ENCODE data around the gene TENM4.

Gene TENM4

DNA sequence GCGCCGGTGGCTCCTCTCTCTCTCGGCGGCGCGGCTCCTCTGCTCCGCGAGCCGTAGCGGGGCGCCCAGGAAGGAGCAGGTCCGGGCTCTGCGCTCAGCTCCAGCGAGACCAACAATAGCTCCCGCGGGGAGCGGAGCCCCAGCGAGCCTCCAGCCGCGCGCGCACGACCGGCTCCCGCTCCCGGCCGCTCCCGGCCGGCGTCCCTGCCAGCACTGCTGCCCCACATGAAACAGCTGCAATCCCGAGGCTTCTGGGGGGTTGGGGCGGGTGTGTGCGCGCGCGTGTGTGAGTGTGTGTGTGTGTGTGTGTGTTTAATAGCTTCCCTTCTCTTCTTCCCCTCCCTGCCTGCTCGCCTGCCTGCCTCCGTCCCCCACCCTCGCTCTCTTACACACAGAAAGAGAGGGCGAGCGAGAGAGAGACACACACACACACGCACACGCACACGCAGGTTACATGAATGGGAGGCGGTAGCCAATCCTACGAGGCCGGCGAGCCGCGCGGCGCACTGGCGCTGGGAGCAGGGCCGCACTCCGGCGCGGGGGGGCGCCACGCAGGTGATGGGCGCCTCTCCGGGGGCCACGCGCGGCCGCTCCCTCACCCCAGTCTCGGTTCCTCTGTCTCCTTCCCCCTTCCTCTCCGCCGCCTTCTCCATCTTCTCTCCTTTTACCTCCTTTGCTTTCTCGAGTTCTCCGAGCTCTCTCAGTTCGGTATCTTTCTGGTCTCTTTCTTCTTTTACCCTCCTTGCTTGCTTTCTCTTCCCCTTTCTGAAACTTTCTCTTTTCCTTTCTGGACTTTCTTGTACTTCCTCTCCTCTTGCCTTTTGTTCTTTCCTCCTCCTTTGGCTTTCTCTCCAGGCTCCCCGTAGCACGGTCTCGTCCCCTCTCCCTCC lies at the start of gene TENM4:
Gene TENM4 (minus strand): TSS at position 460 of the 890 bp plus-strand sequence. CDS start 371,086 bp downstream, outside the sequence.
- DNase-seq (ENCODE audit: low read depth) = peak; percentile 88

DNA sequence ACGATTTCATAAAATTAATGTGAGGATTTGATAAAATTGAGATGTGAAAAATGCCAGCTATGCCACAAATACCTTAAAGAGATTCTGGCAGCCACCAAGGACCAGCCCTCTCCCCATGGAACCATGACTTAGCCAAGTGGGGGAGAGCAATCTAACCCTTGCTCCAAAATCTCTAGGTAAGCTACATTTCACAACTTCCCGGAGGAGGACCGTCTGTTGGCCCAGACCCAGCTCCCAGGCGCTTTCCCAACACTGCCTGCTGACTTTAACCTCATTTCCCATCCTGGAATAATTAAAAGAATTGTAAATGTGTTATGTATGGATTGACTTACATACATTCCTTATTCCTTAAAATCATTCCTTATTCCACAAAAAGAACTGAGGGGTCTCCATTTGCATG lies 47.5 kb upstream of the TENM4 start:
- DNase-seq (ENCODE audit: low read depth) = peak; percentile 63

DNA sequence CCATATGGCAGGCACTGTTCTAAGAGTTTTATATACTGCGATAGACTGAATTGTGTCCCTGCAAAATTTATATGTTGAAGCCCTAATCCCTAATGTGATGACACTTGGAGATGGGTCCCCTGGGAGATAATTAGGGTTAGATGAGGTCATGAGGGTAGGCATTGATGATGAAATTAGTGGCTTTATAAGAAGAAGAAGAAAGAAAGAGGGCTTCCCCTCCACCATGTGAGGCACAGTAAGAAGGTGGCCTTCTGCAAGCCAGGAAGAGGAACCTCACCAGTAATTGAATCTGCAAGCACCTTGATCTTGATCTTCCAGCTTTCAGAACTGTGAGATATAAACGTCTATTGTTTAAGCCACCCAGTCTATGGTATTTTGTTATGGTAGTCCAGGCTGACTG lies 46.6 kb upstream of the TENM4 start:
- no peak for DNase-seq (ENCODE audit: low read depth)

DNA sequence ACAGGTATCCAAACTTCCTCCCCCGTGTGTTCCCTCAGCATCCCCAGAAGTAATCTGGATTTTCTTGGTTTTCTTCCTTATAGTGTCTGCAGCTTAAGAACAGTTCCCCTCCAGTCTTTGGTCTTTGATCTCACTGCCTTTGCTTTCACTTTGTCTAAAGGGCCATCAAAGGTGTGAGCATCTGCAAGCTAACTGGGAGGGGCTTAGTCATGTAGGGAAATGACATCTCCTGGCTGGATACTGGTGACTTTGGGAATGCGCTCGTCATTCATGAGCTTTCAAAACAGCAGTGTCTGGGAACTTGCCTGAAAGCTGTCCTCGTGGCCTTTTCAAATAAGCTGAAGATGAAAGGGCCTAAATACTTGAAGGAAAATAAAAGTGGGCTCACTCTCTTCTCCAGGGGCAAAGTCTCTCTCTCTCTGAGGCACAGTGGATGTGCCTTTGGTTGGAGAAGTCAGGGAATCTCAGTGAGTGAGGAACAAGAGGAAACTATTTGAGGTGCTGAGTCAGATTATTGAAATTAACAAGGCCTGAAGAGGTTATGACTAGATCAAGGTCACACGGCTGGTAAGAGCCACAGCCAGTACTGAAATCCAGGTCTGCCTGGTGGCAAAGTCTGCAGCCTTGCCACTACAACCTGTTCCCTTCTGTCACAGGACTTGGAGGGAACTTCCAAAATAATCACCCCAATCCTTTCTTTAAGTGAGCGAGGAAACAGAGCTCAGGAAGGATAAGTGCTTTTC lies 45.6 kb upstream of the TENM4 start:
- no peak for DNase-seq (ENCODE audit: low read depth)

DNA sequence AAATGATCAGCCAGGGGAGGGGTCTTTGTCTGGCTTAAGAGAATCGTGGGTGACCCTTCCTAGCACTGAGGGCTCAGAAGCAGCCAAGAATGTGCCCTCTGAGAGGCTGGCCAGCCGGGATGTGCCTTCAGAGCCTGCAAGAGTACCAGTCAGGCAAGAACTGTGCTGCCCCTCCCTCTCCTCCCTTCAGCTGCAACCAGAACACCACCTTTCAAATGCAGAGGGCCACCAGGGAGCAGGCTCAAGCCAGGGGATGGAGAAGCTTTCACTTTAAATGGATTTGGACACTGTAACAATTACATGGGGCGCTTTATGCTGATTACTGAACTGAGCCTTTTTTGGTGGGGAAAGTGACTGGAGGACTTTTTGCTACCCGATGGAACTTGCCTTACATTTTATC lies 44.9 kb upstream of the TENM4 start:
- no peak for DNase-seq (ENCODE audit: low read depth)

DNA sequence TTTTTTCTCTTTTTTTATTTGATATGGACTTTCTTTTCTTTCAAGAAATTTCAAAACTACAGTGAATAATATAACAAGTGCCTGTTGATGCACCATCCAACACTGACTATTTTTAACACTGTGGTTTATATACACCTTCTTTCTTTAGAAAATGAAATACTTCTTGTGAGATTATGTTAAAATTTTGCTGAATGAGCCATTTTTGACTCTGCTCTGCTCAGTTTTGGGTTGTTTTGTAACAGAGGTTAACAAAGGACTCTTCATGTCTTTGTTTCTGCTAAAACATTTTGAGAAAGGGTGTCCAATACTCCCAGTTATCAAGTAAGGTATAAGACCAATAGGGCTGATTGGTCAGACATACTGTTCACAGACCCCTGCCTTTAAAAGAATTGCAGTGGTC lies 44.0 kb upstream of the TENM4 start:
- no peak for DNase-seq (ENCODE audit: low read depth)

DNA sequence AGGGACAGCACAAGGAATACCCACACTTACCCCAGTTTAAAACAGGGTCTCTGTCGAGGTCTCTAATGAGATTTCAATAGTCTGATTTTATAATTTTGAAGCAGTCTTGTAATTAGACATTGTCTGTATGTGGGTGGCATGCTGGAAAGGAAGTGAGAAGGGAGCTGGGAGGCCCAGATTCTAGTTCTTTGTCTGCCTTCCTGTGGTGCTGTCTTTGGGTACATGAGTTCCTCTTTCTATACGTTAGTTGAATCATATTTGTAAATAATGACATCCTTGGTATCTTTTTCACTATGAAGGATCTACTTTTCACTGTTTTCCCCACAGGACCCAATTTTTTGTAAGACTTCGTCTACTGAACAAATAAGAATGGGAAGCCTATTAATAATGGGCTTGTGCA lies 42.0 kb upstream of the TENM4 start:
- no peak for DNase-seq (ENCODE audit: low read depth)

DNA sequence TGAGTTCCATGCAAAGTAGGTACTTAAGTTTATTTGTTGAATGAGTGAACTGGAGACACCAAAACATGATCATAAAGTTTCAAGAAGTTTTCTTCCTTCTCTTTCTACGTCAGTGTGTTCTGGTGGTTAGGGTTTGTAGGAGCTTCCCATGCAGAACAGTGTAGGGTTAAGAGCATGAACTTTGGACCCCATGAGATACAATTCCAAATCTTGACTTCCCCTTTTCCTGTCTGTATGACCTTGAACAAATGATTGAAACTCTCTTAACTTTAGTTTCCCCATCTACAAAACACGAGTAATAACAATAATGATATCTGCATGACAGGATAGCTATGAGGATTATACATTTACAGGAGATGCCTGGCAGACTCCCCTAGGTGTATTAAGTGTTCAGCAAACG lies 41.0 kb upstream of the TENM4 start:
- DNase-seq (ENCODE audit: low read depth) = no peak

DNA sequence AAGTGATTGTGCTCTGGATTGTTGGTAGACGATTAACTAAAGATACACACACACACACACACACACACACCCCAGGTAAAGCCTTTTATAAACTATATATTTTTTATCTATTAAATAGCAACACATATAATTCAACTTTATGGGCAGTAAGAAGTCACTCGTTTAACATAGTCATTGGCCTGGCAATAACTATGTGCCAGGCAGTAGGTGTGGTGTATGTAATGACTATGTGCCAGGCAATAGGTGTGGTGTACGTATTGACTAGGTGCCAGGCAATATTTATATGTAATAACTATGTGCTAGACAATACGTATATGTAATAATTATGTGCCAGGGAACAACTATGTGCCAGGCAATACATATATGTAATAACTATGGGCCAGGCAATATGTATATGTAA lies 40.0 kb upstream of the TENM4 start:
- DNase-seq (ENCODE audit: low read depth) = no peak

DNA sequence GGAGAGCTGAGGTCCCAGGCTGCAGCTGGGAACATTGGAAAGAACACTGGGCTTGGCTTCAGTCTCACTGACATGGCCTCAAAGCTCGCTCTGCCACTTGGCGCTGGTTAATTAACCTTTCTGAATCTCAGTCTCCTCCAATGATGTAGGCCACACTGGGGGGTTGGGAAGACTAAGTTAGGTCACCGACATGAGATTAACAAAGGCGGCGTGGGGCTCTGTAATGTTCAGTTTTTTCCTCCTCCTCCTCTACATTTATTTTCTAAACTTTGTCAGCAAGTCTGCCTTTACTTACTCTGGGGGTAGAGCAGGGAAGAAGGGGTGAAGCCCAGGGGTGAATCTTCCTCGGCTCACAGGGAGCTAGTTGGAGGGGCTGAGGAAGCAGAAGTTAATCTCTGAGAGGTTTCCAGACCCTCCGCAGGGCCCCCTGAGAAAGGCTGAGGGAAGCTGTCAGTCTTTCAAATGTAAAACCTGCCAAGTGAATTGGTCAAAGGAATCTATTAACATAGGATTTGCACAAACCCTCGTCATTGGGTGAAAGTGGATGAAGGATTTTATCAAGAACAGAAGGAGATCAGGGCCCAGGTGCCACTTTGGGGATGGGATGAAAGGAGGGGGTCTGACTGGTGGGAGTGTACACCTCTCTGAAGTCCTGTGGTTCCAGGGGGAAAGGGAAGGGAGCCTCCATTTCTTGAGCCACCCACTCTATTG lies 32.1 kb upstream of the TENM4 start:
- no peak for DNase-seq (ENCODE audit: low read depth)

DNA sequence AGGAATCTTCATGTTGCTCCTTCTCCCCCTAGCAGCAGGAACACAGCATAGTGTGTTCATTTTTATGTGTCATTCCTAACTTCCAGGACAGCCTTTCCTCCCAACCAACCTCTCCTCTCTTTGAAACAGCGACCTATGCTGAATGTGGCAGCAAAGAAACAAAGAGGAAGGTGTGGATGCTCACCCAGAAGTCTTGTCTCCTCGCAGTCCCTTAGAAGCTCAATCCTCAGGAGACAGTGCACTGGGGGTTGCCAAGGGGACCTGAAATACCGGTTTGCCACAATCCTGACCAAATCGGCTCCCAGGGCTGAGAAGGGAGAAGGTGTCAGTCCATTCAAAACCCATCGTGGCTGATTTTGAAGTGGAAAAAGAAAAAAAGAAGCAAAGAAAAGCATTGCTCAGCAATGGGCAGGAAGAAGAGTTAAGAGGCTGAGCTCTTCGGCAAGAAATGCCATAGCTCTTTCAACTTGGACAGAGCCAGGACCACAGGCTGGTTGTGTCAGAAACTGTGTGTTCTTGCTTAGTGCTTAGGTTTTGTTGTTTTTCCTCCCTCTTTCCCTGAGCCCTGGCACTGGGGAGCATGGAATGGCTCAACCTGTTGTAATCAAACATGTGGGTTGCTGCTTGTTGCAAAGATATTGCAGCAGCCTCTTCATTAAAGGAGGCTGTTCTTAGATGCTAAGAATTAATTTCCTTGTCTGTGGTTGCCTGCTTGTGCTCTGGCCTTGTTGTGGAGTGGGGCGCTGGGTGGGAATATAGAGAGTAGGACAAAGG lies 30.4 kb upstream of the TENM4 start:
- DNase-seq (ENCODE audit: low read depth) = peak; percentile 25

DNA sequence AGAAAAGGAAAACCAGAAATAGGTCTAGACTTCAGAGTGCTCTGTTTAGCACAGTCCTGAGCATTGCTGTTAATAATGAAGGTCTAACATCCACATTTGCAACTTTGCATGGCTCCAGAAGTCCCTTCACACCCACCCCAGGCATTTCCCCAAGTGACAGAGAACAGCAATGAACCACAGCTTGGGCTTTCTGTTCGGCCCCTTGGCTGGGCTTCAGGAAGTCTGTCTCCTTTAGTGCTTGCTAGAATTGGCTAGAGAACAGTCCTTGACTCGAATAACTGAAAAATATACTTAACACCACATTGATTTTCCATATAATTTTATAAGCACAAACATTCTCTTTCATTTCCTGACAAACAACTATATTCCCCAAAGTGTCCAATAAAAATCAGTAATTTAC lies 29.3 kb upstream of the TENM4 start:
- no peak for DNase-seq (ENCODE audit: low read depth)

DNA sequence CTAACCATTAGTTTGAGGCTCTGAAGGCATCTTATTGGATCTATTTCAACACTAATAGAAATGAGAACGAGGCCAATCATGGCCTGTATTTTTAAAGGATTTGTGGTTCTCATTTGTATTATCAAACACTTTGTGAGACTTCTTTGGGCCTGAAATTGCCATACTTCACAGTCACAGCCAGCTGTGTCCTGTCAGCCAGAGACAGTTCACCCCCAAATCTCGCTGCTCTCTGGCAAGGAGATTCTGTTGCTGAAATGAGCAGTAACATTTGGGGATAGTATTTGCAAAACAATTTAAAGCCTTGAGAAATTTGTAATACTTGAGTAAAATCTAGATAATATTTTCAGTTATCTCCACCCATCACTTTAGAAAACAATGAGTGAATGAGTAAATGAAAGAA lies 26.9 kb upstream of the TENM4 start:
- no peak for DNase-seq (ENCODE audit: low read depth)

DNA sequence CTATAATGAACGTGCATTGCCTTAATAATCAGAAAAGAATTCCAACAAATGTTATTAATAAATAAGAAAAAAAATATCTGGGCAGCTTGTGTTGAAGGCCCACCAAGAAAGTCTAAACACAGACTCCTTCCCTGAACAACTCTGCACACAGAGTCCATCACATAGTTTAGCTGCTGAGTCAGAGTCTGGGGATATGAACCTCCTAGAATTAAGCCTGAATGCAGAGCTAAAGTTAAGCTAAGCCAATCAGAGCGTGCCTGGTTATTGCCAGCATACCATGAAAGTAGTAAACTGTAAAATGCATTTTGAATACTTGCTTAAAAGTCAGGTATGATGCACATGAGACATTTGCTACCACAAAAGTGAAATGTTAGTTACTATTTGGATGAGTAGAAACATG lies 25.6 kb upstream of the TENM4 start:
- DNase-seq (ENCODE audit: low read depth) = peak; percentile 61

DNA sequence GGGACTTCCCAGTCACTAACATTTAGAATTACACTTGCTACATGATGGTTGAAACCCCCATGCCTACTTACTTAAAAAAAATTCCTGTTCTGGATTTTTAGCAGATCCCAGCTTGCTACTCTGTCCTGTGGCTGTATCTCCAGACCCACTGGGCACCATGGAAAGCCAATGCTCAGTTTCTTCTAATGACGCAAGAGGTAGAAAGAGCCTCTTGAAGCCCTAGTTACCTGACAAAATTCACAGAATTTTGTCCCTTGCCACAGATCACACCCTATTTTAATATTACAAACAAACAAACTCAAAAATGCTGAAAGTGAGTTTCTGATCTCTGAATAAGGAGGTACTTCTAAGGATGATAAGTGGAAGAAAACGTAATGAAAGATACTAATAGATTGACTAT lies 24.3 kb upstream of the TENM4 start:
- DNase-seq (ENCODE audit: low read depth) = no peak

DNA sequence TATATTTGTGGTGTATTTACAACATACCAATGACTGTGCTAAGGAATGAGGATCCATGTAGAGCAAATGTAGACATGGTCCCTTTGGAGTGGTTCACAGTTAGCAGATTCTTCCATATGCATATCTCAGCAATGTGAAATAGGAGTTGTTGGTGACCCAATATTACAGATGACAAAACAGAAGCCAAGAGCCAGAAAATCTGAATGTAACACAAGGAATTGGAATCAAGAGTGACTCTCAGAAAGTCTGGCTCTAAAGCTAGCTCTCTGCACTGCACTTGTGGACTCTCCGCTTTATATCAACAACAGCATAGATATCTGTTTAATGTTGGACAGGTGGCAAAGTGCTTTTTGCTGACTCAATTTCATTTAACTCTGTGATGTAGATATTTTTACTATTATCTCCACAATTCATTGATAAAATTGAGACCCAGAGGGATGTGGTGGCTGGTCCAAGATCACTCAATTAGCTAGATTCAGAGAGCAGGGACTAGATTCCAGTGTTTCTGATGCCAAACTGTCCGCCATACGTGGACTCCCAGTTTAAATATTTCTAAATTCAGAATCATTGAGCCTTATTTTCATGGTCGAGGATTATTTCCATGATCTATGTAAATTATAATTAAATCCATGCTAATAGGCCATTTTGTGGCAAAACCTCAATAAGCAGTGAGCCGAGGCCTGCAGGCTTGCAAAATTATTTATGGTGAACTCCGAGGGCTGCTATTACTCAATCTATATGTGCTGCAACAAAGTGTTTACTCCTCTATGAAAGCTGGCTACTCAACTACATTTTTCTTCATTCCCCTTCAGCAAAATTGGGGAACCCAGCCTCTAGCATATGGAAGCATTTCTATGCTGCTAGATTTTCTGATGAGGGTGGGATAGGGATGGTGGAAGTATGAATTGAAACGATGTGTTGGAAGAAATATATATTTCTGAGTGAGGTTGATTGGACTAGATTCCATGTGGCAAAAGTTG lies 21.1 kb upstream of the TENM4 start:
- no peak for DNase-seq (ENCODE audit: low read depth)

DNA sequence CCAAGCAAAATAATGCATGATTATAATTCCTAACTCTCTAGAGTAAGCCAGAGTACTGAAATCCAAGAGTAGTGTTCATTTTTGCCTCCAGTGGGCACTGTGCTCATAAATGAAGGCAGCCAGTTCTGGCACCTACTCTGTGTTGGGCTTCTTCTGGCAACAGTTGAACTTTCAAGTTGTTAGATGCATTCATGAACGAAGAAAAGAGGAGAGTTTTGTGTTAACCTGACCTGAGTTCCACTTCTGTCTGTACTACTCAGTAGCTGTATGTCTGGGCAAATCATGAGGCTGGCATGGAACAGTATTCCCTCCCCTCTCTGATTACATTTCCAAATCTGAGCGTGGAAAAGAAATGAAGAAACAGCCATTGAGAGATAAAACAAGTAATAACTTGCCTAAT lies 20.3 kb upstream of the TENM4 start:
- peak; percentile 53 for DNase-seq (ENCODE audit: low read depth)

DNA sequence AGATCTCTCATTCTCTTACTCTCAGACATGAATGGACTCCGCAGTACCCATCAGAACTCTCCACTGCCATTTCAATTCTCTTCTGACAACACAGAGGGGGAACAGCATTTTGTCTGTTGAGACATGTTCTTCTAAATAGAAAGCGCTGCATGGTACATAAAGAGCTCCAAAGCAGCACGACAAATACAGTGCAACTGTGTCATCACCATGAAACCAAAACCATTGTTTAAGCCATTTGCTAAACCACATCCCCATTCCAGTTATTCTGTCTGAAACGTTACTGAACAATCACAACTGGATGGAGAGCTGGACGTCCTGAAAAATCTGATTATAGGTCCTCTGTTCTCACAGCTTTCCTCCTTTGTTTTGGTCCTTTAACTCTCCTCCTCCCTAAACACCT lies 17.9 kb upstream of the TENM4 start:
- no peak for DNase-seq (ENCODE audit: low read depth)

DNA sequence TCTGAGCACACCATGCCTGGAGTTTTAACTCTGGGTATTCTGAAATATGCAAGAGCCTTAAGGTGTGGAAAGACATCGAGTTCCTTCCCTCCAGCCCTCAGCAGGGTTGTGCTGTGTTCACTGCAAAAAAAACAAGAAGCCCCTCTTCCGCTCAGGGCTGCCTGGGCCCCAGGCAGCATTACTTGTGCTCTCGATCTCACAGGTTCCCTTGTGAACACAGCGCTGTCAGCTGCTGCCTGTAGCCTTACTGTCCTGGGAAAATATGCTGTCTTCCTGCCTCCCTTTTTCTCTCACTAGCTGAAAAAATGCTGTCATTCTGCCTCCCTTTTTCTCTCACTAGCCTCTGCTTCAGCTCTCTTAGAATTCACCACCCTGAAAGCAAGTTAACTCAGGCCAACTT lies 15.7 kb upstream of the TENM4 start:
- DNase-seq (ENCODE audit: low read depth) = no peak

DNA sequence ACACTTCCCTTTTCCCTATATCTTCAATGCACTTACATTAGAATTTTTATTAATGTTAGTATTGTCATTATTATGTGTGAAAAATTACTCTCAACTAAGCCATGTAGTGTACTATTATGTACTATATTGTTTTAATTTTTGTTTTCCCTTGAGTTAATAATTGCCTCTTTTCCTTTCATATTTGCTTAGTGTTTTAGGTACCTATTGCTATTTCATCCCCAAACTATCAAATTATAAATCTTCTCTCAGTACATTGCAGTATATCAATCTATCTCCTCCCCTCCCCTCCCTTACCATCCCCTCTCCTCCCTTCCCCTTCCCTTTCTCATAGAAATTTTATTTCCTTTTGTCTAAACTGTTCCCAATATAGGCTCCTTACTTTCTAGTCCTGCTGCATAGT lies 12.8 kb upstream of the TENM4 start:
- DNase-seq (ENCODE audit: low read depth) = no peak

DNA sequence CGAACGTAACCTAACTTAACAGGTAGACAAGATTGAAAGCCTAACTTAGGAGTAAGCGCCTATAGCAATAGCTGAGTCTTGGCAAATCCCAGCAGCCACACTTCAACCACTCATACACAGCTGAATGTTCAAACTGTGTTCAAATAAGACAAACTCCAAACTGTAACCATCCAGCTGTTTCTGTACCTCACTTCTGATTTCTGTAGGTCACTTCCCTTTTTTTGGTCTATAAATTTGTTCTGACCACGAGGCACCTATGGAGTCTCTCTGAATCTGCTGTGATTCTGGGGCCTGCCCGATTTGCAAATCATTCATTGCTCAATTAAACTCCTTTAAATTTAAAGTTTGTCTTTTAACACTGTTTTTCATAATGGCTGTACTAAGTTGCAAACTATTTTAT lies 8.2 kb upstream of the TENM4 start:
- no peak for DNase-seq (ENCODE audit: low read depth)

All from amniotic epithelial cell (primary cell).